IMR-90 (cell line): ENCODE results near the gene SIT1. TPM values are rescaled to one million over a fixed set of nuclear protein-coding genes. Genes with fewer than 3 reads are reported as not detected.

Experiments used
- ATAC-seq: fragments of 200-7000 bp; cut with Tn5 transposase; 2 replicates; pipeline ENCODE4 v1.9.1; 2020; ENCODE audit warnings: low read depth, mild to moderate bottlenecking, moderate library complexity
- BruUV-seq: library from RNA; stranded (reverse); fragments of 400-500 nt; replicated peaks from 2 replicates; lab custom pipeline; 2021; lab: Mats Ljungman, UMichigan
- CTCF ChIA-PET: fragments of 300-600 bp; formaldehyde crosslinking; extraction: SDS; loops from one replicate; lab custom pipeline; 2021; ENCODE audit warnings: antibody characterized with exemption; lab: Yijun Ruan, JAX
- POLR2A ChIA-PET: fragments of 300-600 bp; sonication (Branson Sonifier 250); formaldehyde crosslinking; loops from one replicate; lab custom pipeline; 2022; ENCODE audit warnings: antibody characterized with exemption; ENCODE audit not compliant: unreplicated experiment; lab: Charles Lee
- DNase-seq: peaks from one replicate; pipeline ENCODE4 v3.0.0; 2013
- H2AFZ ChIP-seq: replicated peaks from 2 replicates; pipeline ENCODE3; 2013; ENCODE audit warnings: low read length, mild to moderate bottlenecking; ENCODE audit not compliant: poor library complexity
- H2AK5ac ChIP-seq: 2 replicates; pipeline ENCODE4 v1.6.1; 2013; ENCODE audit warnings: low read depth, low read length, inconsistent platforms
- H2AK9ac ChIP-seq: replicated peaks from 2 replicates; pipeline ENCODE3; 2013; ENCODE audit warnings: mild to moderate bottlenecking, low read depth, low read length, moderate library complexity; ENCODE audit not compliant: poor library complexity
- H2BK120ac ChIP-seq: 2 replicates; pipeline ENCODE4 v1.6.1; 2013; ENCODE audit warnings: low read depth, low read length, inconsistent platforms
- H2BK15ac ChIP-seq: 3 replicates; pipeline ENCODE4 v1.6.1; 2013; ENCODE audit warnings: low read depth, low read length, inconsistent platforms
- H2BK20ac ChIP-seq: 2 replicates; pipeline ENCODE4 v1.6.1; 2013; ENCODE audit warnings: low read depth, mild to moderate bottlenecking, inconsistent platforms, low read length, moderate library complexity
- H2BK5ac ChIP-seq: 2 replicates; pipeline ENCODE4 v1.6.1; 2013; ENCODE audit warnings: mild to moderate bottlenecking, low read depth, low read length, inconsistent platforms; ENCODE audit not compliant: poor library complexity, severe bottlenecking
- H3K14ac ChIP-seq: replicated peaks from 2 replicates; pipeline ENCODE4 v1.6.1; 2013; ENCODE audit warnings: low read depth, low read length, inconsistent platforms
- H3K18ac ChIP-seq: 2 replicates; pipeline ENCODE4 v1.6.1; 2013; ENCODE audit warnings: low read depth, low read length, control low read depth
- H3K23ac ChIP-seq: 2 replicates; pipeline ENCODE4 v1.6.1; 2013; ENCODE audit warnings: low read depth, low read length, inconsistent platforms
- H3K27ac ChIP-seq: 2 replicates; pipeline ENCODE4 v1.5.1; 2013; ENCODE audit warnings: mild to moderate bottlenecking, control low read depth, low read length; ENCODE audit not compliant: insufficient read depth
- H3K27me3 ChIP-seq: 2 replicates; pipeline ENCODE4 v1.6.1; 2013; ENCODE audit warnings: low read length; ENCODE audit not compliant: control insufficient read depth, insufficient read depth
- H3K36me3 ChIP-seq: 2 replicates; pipeline ENCODE4 v1.6.1; 2013; ENCODE audit warnings: low read length, mixed read lengths; ENCODE audit not compliant: control insufficient read depth, insufficient read depth
- H3K4ac ChIP-seq: 2 replicates; pipeline ENCODE4 v1.6.1; 2013; ENCODE audit warnings: low read depth, low read length, inconsistent platforms
- H3K4me1 ChIP-seq: 2 replicates; pipeline ENCODE4 v1.6.1; 2013; ENCODE audit warnings: low read length, mixed read lengths; ENCODE audit not compliant: control insufficient read depth, insufficient read depth
- H3K4me2 ChIP-seq: 2 replicates; pipeline ENCODE4 v1.6.1; 2013; ENCODE audit warnings: low read depth, mild to moderate bottlenecking, control low read depth, low read length, moderate library complexity
- H3K4me3 ChIP-seq: 2 replicates; pipeline ENCODE4 v1.5.1; 2013; ENCODE audit warnings: low read depth, mild to moderate bottlenecking, control low read depth, low read length, moderate library complexity; ENCODE audit not compliant: insufficient read depth
- H3K56ac ChIP-seq: 2 replicates; pipeline ENCODE4 v1.6.1; 2013; ENCODE audit warnings: low read length, inconsistent platforms; ENCODE audit not compliant: insufficient read depth; ENCODE audit errors: extremely low read depth
- H3K79me1 ChIP-seq, 2 experiments: 2 replicates each; pipeline ENCODE4 v1.6.1; 2013; ENCODE audit warnings: low read length in 2 of 2, inconsistent platforms in 1 of 2, low read depth in 1 of 2
- H3K9ac ChIP-seq: 2 replicates; pipeline ENCODE4 v1.6.1; 2013; ENCODE audit warnings: low read depth, low read length, control low read depth
- H3K9me1 ChIP-seq: 2 replicates; pipeline ENCODE4 v1.6.1; 2013; ENCODE audit warnings: low read length, inconsistent platforms; ENCODE audit not compliant: insufficient read depth
- H3K9me3 ChIP-seq: 2 replicates; pipeline ENCODE4 v1.6.1; 2013; ENCODE audit warnings: low read length; ENCODE audit not compliant: control insufficient read depth, insufficient read depth
- H4K20me1 ChIP-seq: 2 replicates; pipeline ENCODE4 v1.6.1; 2013; ENCODE audit warnings: low read length, inconsistent platforms; ENCODE audit not compliant: insufficient read depth
- H4K5ac ChIP-seq: 2 replicates; pipeline ENCODE4 v1.6.1; 2013; ENCODE audit warnings: mild to moderate bottlenecking, low read depth, low read length, control low read depth
- H4K8ac ChIP-seq, 2 experiments: 2 replicates each; pipeline ENCODE4 v1.6.1; 2013; ENCODE audit warnings: low read depth in 2 of 2, low read length in 2 of 2, control low read depth in 1 of 2, inconsistent platforms in 1 of 2
- H4K91ac ChIP-seq: 2 replicates; pipeline ENCODE4 v1.6.1; 2013; ENCODE audit warnings: low read depth, low read length, inconsistent platforms; ENCODE audit not compliant: insufficient read depth
- CTCF ChIP-seq: conservative IDR thresholded peaks from 2 replicates; pipeline ENCODE4 v1.5.1; 2012; ENCODE audit warnings: mild to moderate bottlenecking, low read depth, low read length, improper control_type of control experiment
- FOS ChIP-seq: fragments of 150-350 bp; IDR thresholded peaks from 2 replicates; pipeline ENCODE4 v1.6.1; 2016; ENCODE audit warnings: low read depth, low read length
- MAFK ChIP-seq: IDR thresholded peaks from 2 replicates; pipeline ENCODE4 v1.6.1; 2012; ENCODE audit warnings: low read depth, low read length, improper control_type of control experiment
- MAZ ChIP-seq: IDR thresholded peaks from 2 replicates; pipeline ENCODE4 v1.6.1; 2012; ENCODE audit warnings: low read depth, mild to moderate bottlenecking, low read length, improper control_type of control experiment, moderate library complexity, borderline replicate concordance
- MXI1 ChIP-seq: IDR thresholded peaks from 2 replicates; pipeline ENCODE4 v1.6.1; 2012; ENCODE audit warnings: low read depth, mild to moderate bottlenecking, low read length, moderate library complexity, borderline replicate concordance
- NFE2L2 ChIP-seq: fragments of 150-350 bp; IDR thresholded peaks from 2 replicates; pipeline ENCODE4 v1.6.1; 2016; ENCODE audit warnings: low read depth, mild to moderate bottlenecking, low read length
- RAD21 ChIP-seq: IDR thresholded peaks from 2 replicates; pipeline ENCODE4 v1.6.1; 2012; ENCODE audit warnings: low read length, improper control_type of control experiment
- RCOR1 ChIP-seq: IDR thresholded peaks from 2 replicates; pipeline ENCODE4 v1.6.1; 2012; ENCODE audit warnings: mild to moderate bottlenecking, low read length, improper control_type of control experiment; ENCODE audit not compliant: insufficient replicate concordance
- RFX5 ChIP-seq: IDR thresholded peaks from 2 replicates; pipeline ENCODE4 v1.8.0; 2012; ENCODE audit warnings: low read depth, mild to moderate bottlenecking, low read length, moderate library complexity
- SMC3 ChIP-seq: fragments of 150-350 bp; IDR thresholded peaks from 2 replicates; pipeline ENCODE4 v1.6.1; 2016; ENCODE audit warnings: low read depth, mild to moderate bottlenecking, antibody characterized with exemption, low read length, moderate library complexity
- WGBS, 2 experiments: methylation state at CpG; one replicate each; pipeline versions ENCODE4 v1.1.5 to v1.1.7; 2013; ENCODE audit warnings: missing lambda C conversion rate in 2 of 2; ENCODE audit not compliant: insufficient read length in 1 of 2; ENCODE audit errors: extremely low coverage in 2 of 2; 5-methylcytosine and 5-hydroxymethylcytosine counted together
- dilution Hi-C: fragments of 300-500 bp; cut with HindIII; formaldehyde crosslinking; loops from one replicate; pipeline ENCODE4 v1.14.3; 2018; ENCODE audit warnings: low sequenced_read_pairs; ENCODE audit not compliant: unreplicated experiment
- in situ Hi-C: fragments of 300-500 bp; cut with MboI; formaldehyde crosslinking; loops from 3 replicates; pipeline ENCODE4 v1.14.3; 2019; ENCODE audit warnings: low sequenced_read_pairs, inconsistent platforms, mixed read lengths
- intact Hi-C: fragments of 100-400 bp; cut with micrococcal nuclease; formaldehyde crosslinking; loops from 2 replicates; pipeline ENCODE4 v1.10.0; 2022
- polyA plus RNA-seq, 3 experiments: library from polyadenylated mRNA; depleted of rRNA; stranded (reverse); fragments of >200 nt; gene quantifications; 2 replicates each; pipeline ENCODE4 v1.2.3, GENCODE V29; 2012; ENCODE audit warnings: low replicate concordance in 1 of 3
- total RNA-seq: library from RNA; depleted of rRNA; stranded (reverse); fragments of >200 nt; gene quantifications from 2 replicates; pipeline ENCODE4 v1.2.3, GENCODE V29; 2012
- TF ChIP-seq, protein P1 (sequence below): fragments of 150-350 bp; IDR thresholded peaks from 2 replicates; pipeline ENCODE4 v1.6.1; 2016; ENCODE audit warnings: low read depth, mild to moderate bottlenecking, low read length, moderate library complexity, borderline replicate concordance

Gene SIT1
- total and polyA plus RNA-seq, 2 of the 4 experiments (the other 2 are of a cell fraction), result not detected

- no peak for TF ChIP-seq NFE2L2
- no peak for TF ChIP-seq MAFK
These were observed 40.0 kb upstream of the SIT1 start (continued) for GRCh38 chr9:35690614-35691333.

- 0% methylated on average over 5 of the region's 21 CpGs; no CpG with 5 or more reads in 1 of the 2 experiments for WGBS, 2 experiments
- Histone ChIP-seq H3K27ac (peak overlapping the region; percentile 98), H2AK5ac (peak overlapping the region; percentile 94), H3K4me2 (peak overlapping the region; percentile 83), H4K91ac (peak overlapping the region; percentile 99), H3K79me1 (peaks cover 0 to 55% of the 10 kb centered on the region in 2 experiments; a peak in 3 of 4 replicates), H2BK120ac (peak overlapping the region; percentile 86), H3K23ac (peak overlapping the region; percentile 93), H3K4me3 (peak overlapping the region; percentile 83), H4K8ac (peak overlapping the region; percentile 93 to 98), H3K9me1 (peaks cover 14% of the 10 kb centered on the region), H3K4me1 (peaks cover 21% of the 10 kb centered on the region), H3K9ac (peak overlapping the region; percentile 95), H3K9me3 (no peaks in the 10 kb centered on the region), H2BK20ac (peak overlapping the region; percentile 82), H4K20me1 (peaks cover 45% of the 10 kb centered on the region), H3K18ac (peak overlapping the region; percentile 93), H3K56ac (peak overlapping the region; percentile 97), H3K27me3 (no peaks in the 10 kb centered on the region), H2AFZ (peak overlapping the region; percentile 84), H3K4ac (peak overlapping the region; percentile 99), H4K5ac (peak overlapping the region; percentile 73), H3K36me3 (peaks cover 28% of the 10 kb centered on the region), H2AK9ac (peak overlapping the region; percentile 98), H3K14ac (peak overlapping the region; percentile 97), H2BK15ac (peak overlapping the region; percentile 95; the same call in 2 of the 3 replicates), H2BK5ac (peak overlapping the region; percentile 98)
- dilution Hi-C loops (no loop called here), intact Hi-C loops (loop anchor here (2.0 to 5.0 kb wide), 2 partner anchors 33 to 39 kb away; partner anchors contain the start of genes CCDC107 and RMRP), in situ Hi-C loops (no loop called here)
- no TSS peak for BruUV-seq
- peak; percentile 63 for DNase-seq
- CTCF ChIA-PET, result interaction anchor here (0.7 to 1.2 kb wide), 2 partner anchors 29 to 37 kb away, joined by 3 to 4 read pairs; no protein-coding TSS in a partner anchor
- POLR2A ChIA-PET, result interaction anchor here (0.5 to 2.6 kb wide), 10 partner anchors 10 to 203 kb away, joined by 3 to 25 read pairs (median 4); partner anchors contain the start of genes CREB3 and TLN1
- ATAC-seq, result no peak
- TF ChIP-seq RCOR1, result no peak
- TF ChIP-seq FOS, result no peak
- TF ChIP-seq MAFK, result no peak
- no peak for TF ChIP-seq RAD21
- TF ChIP-seq MAZ, result no peak
- no peak for TF ChIP-seq RFX5
- TF ChIP-seq, protein P1, sequence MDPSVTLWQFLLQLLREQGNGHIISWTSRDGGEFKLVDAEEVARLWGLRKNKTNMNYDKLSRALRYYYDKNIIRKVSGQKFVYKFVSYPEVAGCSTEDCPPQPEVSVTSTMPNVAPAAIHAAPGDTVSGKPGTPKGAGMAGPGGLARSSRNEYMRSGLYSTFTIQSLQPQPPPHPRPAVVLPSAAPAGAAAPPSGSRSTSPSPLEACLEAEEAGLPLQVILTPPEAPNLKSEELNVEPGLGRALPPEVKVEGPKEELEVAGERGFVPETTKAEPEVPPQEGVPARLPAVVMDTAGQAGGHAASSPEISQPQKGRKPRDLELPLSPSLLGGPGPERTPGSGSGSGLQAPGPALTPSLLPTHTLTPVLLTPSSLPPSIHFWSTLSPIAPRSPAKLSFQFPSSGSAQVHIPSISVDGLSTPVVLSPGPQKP, result no peak
- TF ChIP-seq SMC3, result no peak
- no peak for TF ChIP-seq CTCF
- TF ChIP-seq MXI1, result no peak
These were observed 39.5 kb upstream of the SIT1 start for GRCh38 chr9:35690294-35690613.
